ENCODE results near the gene STK32B.

STK32B gene

GRCh38 chr4:5371415-5372190 lies 320.3 kb downstream of the STK32B start:
- H3K36me3 Mint-ChIP-seq (ENCODE audit: low read depth) = no peaks in the 10 kb centered on the region
- DNase-seq = no peak
- no peak for TF ChIP-seq CTCF (IDR thresholded peaks at IDR 0.05)
- peaks cover 12% of the 10 kb centered on the region for H3K9me3 Mint-ChIP-seq
- H3K27me3 Mint-ChIP-seq (ENCODE audit: low read depth, poor library complexity) = peaks cover 12% of the 10 kb centered on the region
- H3K4me1 Mint-ChIP-seq = no peaks in the 10 kb centered on the region
- H3K27ac Mint-ChIP-seq = no peak overlapping the region
- H3K4me3 Mint-ChIP-seq = no peak overlapping the region

GRCh38 chr4:5372198-5372597 lies 320.9 kb downstream of the STK32B start:
- DNase-seq = no peak
- no peaks in the 10 kb centered on the region for H3K4me1 Mint-ChIP-seq
- no peak for TF ChIP-seq CTCF (IDR thresholded peaks at IDR 0.05)
- peaks cover 14% of the 10 kb centered on the region for H3K27me3 Mint-ChIP-seq (ENCODE audit: low read depth, poor library complexity)
- H3K36me3 Mint-ChIP-seq (ENCODE audit: low read depth) = no peaks in the 10 kb centered on the region
- H3K9me3 Mint-ChIP-seq = peaks cover 13% of the 10 kb centered on the region
- H3K27ac Mint-ChIP-seq = no peak overlapping the region
- no peak overlapping the region for H3K4me3 Mint-ChIP-seq

DNA sequence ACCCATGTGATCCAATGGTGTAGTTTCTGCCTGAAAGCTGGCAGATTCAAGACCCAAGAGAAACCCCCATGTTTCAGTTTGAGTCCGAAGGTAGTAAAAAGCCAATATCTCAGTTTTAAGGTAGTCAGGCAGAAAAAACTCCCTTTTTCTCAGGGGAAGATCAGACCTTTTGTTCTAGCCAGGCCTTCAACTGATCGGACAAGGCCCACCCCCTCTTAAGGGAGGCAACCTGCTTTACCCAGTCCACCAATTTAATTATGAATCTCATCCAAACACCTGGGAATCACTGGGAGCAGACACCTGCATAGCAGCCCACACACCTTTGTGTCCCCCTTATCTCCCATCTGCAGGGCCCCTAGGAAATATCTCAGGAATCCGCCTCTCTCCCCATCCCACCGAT lies 322.0 kb downstream of the STK32B start:
- Mint-ChIP-seq H3K36me3 (ENCODE audit: low read depth) (no peaks in the 10 kb centered on the region), H3K9me3 (peaks cover 21% of the 10 kb centered on the region), H3K27ac (no peak overlapping the region), H3K4me3 (no peak overlapping the region), H3K4me1 (no peaks in the 10 kb centered on the region), H3K27me3 (ENCODE audit: low read depth, poor library complexity) (peaks cover 8% of the 10 kb centered on the region)
- no peak for DNase-seq
- TF ChIP-seq CTCF (IDR thresholded peaks at IDR 0.05) = no peak

DNA sequence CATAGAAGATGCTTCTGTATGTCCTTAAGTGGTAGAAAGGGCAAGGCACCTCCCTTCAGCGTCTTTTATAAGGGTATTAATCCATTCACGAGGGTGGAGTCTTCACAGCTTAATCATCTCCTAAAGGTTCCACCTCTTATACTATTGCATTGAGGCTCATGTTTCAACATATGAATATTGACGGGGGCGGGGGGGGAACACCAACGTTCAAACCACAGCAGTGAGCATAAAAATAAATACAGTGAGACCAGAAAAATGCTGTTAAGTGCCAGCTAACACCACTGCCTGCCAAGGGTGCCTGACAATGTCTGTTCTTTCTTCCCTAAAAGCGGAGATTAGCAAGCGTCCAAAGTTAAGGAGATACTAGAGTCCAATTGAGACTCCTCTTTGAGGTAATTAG lies 323.3 kb downstream of the STK32B start:
- no peak overlapping the region for H3K4me3 Mint-ChIP-seq
- H3K4me1 Mint-ChIP-seq = no peaks in the 10 kb centered on the region
- H3K9me3 Mint-ChIP-seq = peaks cover 24% of the 10 kb centered on the region
- no peak for TF ChIP-seq CTCF (IDR thresholded peaks at IDR 0.05)
- H3K36me3 Mint-ChIP-seq (ENCODE audit: low read depth) = no peaks in the 10 kb centered on the region
- no peak for DNase-seq
- no peak overlapping the region for H3K27ac Mint-ChIP-seq
- peaks cover 12% of the 10 kb centered on the region for H3K27me3 Mint-ChIP-seq (ENCODE audit: low read depth, poor library complexity)

GRCh38 chr4:5374994-5375393 lies 323.7 kb downstream of the STK32B start:
- Mint-ChIP-seq H3K4me3 (no peak overlapping the region), H3K4me1 (no peaks in the 10 kb centered on the region), H3K9me3 (peaks cover 24% of the 10 kb centered on the region), H3K27me3 (ENCODE audit: low read depth, poor library complexity) (peaks cover 12% of the 10 kb centered on the region), H3K27ac (no peak overlapping the region), H3K36me3 (ENCODE audit: low read depth) (no peaks in the 10 kb centered on the region)
- DNase-seq = no peak
- TF ChIP-seq CTCF (IDR thresholded peaks at IDR 0.05) = no peak

GRCh38 chr4:5376015-5376414 lies 324.7 kb downstream of the STK32B start:
- no peaks in the 10 kb centered on the region for H3K36me3 Mint-ChIP-seq (ENCODE audit: low read depth)
- peaks cover 24% of the 10 kb centered on the region for H3K9me3 Mint-ChIP-seq
- H3K4me3 Mint-ChIP-seq = no peak overlapping the region
- DNase-seq = no peak
- peaks cover 12% of the 10 kb centered on the region for H3K27me3 Mint-ChIP-seq (ENCODE audit: low read depth, poor library complexity)
- H3K27ac Mint-ChIP-seq = no peak overlapping the region
- TF ChIP-seq CTCF (IDR thresholded peaks at IDR 0.05) = no peak
- H3K4me1 Mint-ChIP-seq = no peaks in the 10 kb centered on the region

Data from nephron progenitor cell (in vitro differentiated cells).